Caco-2 (cell line): ENCODE measurements around the gene SLC25A20. TPM values are rescaled to one million over a fixed set of nuclear protein-coding genes. Genes with fewer than 3 reads are reported as not detected.

Experiments used
- BruUV-seq: library from RNA; stranded (reverse); fragments of 400-500 nt; replicated peaks from 2 replicates; lab custom pipeline; 2021; lab: Mats Ljungman, UMichigan
- CTCF ChIA-PET: fragments of 300-600 bp; sonication (Branson Sonifier 250); formaldehyde crosslinking; loops from one replicate; lab custom pipeline; 2022; ENCODE audit warnings: antibody characterized with exemption; lab: Charles Lee
- POLR2A ChIA-PET: fragments of 300-600 bp; sonication (Branson Sonifier 250); formaldehyde crosslinking; loops from one replicate; lab custom pipeline; 2022; ENCODE audit warnings: antibody characterized with exemption; lab: Charles Lee
- DNase-seq, 2 experiments: peaks; one replicate each; pipeline versions ENCODE4 v3.0.0 to v3.0.0-alpha.2; 2020 to 2022
- H3K27me3 ChIP-seq: replicated peaks from 2 replicates; pipeline ENCODE4 v1.6.0; 2011; ENCODE audit warnings: low read length; ENCODE audit not compliant: control insufficient read depth, insufficient read depth
- H3K36me3 ChIP-seq: 2 replicates; pipeline ENCODE4 v1.5.1; 2011; ENCODE audit warnings: low read length; ENCODE audit not compliant: control insufficient read depth, insufficient read depth
- H3K4me1 ChIP-seq: fragments of 250-450 bp; sonication (Bioruptor Pico); 2 replicates; pipeline ENCODE4 v1.5.1; 2020; ENCODE audit warnings: mild to moderate bottlenecking
- H3K4me3 ChIP-seq: 2 replicates; pipeline ENCODE4 v1.5.1; 2011; ENCODE audit warnings: low read depth, mild to moderate bottlenecking, control low read depth, low read length
- H3K9me3 ChIP-seq: fragments of 250-450 bp; sonication (Bioruptor Pico); 2 replicates; pipeline ENCODE4 v1.5.1; 2020; ENCODE audit warnings: mild to moderate bottlenecking, moderate library complexity
- H3K27ac Mint-ChIP-seq: one replicate; pipeline ENCODE4 v1.8.0; 2022; ENCODE audit warnings: mixed read lengths; ENCODE audit not compliant: unreplicated experiment
- H3K27me3 Mint-ChIP-seq: one replicate; pipeline ENCODE4 v1.8.0; 2022; ENCODE audit warnings: mixed read lengths; ENCODE audit not compliant: insufficient read depth, unreplicated experiment
- H3K36me3 Mint-ChIP-seq: one replicate; pipeline ENCODE4 v1.8.0; 2022; ENCODE audit warnings: mild to moderate bottlenecking, mixed read lengths; ENCODE audit not compliant: insufficient read depth, unreplicated experiment
- H3K4me1 Mint-ChIP-seq: one replicate; pipeline ENCODE4 v1.8.0; 2022; ENCODE audit warnings: low read depth, mixed read lengths; ENCODE audit not compliant: unreplicated experiment
- H3K4me3 Mint-ChIP-seq: one replicate; pipeline ENCODE4 v1.8.0; 2022; ENCODE audit warnings: mild to moderate bottlenecking, moderate library complexity, mixed read lengths; ENCODE audit not compliant: unreplicated experiment
- H3K9me3 Mint-ChIP-seq: one replicate; pipeline ENCODE4 v1.8.0; 2022; ENCODE audit warnings: mixed read lengths; ENCODE audit not compliant: unreplicated experiment
- intact Hi-C: fragments of 100-400 bp; cut with micrococcal nuclease; formaldehyde crosslinking; loops from one replicate; pipeline ENCODE4 v1.10.0; 2022; ENCODE audit not compliant: unreplicated experiment
- total RNA-seq: library from RNA; stranded (reverse); gene quantifications from 2 replicates; pipeline ENCODE4 v1.2.3, GENCODE V29; 2022
- TF ChIP-seq, protein P1 (sequence below), 2 experiments: fragments of 200-600 bp in 1 of 2; IDR thresholded peaks; 1 replicate in 1 of 2; 2 replicates in 1 of 2; pipeline versions ENCODE4 v1.5.1 to v1.8.0; 2011 to 2022; ENCODE audit warnings: antibody characterized with exemption in 1 of 2, control low read depth in 1 of 2, inconsistent platforms in 1 of 2, low read depth in 1 of 2, low read length in 1 of 2, mild to moderate bottlenecking in 1 of 2, moderate library complexity in 1 of 2; ENCODE audit not compliant: insufficient read depth in 1 of 2, severe bottlenecking in 1 of 2, unreplicated experiment in 1 of 2

Gene SLC25A20
- total RNA-seq, 1 experiment from 2014 or later = 19.3 TPM

DNA sequence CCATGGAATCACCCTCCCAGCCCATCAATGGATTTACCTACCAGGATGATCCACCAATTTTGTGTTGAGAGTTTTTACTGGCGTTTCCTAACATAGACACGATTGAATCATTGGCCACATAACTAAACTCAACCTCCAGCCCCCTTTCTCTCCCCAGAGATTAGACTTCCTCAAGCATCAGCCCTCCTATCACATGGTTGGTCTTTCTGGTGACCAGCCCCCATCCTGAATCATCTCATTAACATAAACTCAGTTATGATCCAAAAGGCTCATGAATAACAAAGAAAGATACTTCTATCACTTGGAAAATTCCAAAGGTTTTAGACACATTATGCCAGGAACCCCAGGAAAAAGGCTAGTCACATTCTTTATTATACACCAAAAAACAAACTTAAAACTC lies 72.2 kb downstream of the SLC25A20 start:
- H3K27ac Mint-ChIP-seq = no peak overlapping the region
- Histone ChIP-seq H3K4me3 (no peak overlapping the region), H3K9me3 (no peaks in the 10 kb centered on the region), H3K27me3 (no peaks in the 10 kb centered on the region), H3K36me3 (no peaks in the 10 kb centered on the region), H3K4me1 (no peaks in the 10 kb centered on the region)
- TF ChIP-seq, protein P1, sequence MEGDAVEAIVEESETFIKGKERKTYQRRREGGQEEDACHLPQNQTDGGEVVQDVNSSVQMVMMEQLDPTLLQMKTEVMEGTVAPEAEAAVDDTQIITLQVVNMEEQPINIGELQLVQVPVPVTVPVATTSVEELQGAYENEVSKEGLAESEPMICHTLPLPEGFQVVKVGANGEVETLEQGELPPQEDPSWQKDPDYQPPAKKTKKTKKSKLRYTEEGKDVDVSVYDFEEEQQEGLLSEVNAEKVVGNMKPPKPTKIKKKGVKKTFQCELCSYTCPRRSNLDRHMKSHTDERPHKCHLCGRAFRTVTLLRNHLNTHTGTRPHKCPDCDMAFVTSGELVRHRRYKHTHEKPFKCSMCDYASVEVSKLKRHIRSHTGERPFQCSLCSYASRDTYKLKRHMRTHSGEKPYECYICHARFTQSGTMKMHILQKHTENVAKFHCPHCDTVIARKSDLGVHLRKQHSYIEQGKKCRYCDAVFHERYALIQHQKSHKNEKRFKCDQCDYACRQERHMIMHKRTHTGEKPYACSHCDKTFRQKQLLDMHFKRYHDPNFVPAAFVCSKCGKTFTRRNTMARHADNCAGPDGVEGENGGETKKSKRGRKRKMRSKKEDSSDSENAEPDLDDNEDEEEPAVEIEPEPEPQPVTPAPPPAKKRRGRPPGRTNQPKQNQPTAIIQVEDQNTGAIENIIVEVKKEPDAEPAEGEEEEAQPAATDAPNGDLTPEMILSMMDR (IDR thresholded peaks at IDR 0.05; ENCODE audit: insufficient read depth in 1 of 2, low read depth in 1 of 2, low read length in 1 of 2, severe bottlenecking in 1 of 2, unreplicated experiment in 1 of 2) = no peak
- CTCF ChIA-PET = no interaction called here
- BruUV-seq = no TSS peak
- no peak overlapping the region for H3K4me3 Mint-ChIP-seq
- no peaks in the 10 kb centered on the region for H3K36me3 Mint-ChIP-seq
- no peaks in the 10 kb centered on the region for H3K9me3 Mint-ChIP-seq
- H3K4me1 Mint-ChIP-seq = no peaks in the 10 kb centered on the region
- H3K27me3 Mint-ChIP-seq = no peaks in the 10 kb centered on the region
- no peak for DNase-seq
- POLR2A ChIA-PET = no interaction called here
- intact Hi-C loops = no loop called here

DNA sequence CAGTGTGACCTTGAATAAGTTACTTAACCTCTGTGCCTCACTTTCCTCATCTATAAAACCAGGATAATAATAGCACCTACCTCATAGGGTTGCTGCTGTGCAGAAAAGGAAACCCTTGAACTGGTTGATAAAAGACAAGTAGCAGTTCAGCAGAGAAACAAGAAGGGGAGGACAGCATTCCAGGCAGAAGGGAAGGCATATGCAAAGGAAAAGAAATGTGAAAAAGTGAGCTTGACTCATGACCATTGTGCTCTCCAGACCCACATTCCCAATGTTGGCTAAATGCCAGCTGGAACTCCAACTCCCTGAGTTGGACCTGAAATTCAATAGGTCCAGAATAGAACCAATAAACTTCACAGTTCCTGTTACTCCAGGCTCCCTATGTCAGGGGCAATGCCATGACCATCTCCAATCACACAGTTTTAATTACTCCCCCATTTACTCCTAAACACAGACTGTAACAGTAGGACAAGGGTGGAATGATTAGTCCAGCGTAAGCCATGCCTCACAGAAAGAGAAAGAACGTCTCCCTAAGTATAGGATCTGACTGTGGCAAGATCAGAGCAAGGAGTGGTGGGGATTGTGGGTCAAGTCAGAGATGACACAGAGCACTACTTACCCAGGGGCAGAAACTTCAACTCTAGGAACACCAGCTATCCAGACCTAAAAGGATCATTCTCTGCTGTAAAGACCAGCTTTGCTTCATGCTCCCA lies 77.9 kb downstream of the SLC25A20 start:
- no TSS peak for BruUV-seq
- no peak for DNase-seq
- POLR2A ChIA-PET = no interaction called here

DNA sequence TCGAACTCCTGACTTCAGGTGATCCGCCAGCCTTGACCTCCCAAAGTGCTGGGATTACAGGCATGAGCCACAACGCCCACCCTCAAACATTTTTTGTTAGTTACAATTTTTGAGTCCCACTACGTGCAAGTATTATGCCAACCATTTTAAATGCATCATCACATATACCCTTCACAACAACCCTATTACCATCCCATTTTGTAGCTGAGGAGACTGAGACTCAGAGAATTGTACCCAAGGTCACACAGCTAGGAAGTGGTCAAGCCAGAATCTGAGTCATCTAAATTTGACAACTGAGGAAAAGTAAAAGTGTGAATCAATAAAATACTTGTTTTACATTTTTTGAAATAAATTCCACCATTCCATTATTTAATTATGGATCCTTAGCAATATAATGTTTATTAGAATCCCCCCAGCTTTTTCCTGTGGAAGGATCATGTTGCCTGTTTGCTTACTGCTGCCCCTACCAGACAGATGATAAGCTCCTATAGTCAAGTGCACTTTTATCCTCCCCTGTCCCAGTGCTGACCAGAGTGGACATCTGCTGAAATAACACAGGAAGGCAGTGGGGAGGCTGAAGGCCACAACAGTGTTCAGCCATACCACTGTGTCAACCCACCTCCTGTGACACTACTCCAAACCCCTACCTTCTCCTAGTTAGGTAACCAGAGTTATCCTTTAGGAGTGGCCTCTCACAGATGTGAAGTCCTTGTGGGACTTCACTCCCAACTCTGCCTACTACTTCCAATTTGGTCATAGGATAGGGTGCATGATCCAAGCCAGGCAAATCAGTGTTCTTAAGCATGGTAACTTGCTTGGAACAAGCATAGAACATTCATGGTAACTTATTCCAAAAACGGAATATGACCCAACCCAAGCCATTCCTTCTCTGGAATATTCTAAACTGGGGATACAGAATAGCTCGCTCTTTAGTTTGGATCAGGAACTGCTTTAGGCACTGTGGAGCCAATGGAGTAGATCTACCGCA lies 79.2 kb downstream of the SLC25A20 start:
- Mint-ChIP-seq H3K27me3 (no peaks in the 10 kb centered on the region), H3K9me3 (no peaks in the 10 kb centered on the region), H3K36me3 (no peaks in the 10 kb centered on the region), H3K4me1 (no peaks in the 10 kb centered on the region), H3K4me3 (no peak overlapping the region), H3K27ac (no peak overlapping the region)
- no peaks in the 10 kb centered on the region for H3K9me3 ChIP-seq
- H3K27me3 ChIP-seq = no peaks in the 10 kb centered on the region
- no TSS peak for BruUV-seq
- intact Hi-C loops = no loop called here
- H3K4me1 ChIP-seq = no peaks in the 10 kb centered on the region
- no peaks in the 10 kb centered on the region for H3K36me3 ChIP-seq
- no peak for DNase-seq
- ChIA-PET POLR2A (no interaction called here), CTCF (no interaction called here)
- TF ChIP-seq, protein P1 (IDR thresholded peaks at IDR 0.05; ENCODE audit: insufficient read depth in 1 of 2, low read depth in 1 of 2, low read length in 1 of 2, severe bottlenecking in 1 of 2, unreplicated experiment in 1 of 2) = no peak
- H3K4me3 ChIP-seq = no peak overlapping the region

More for the DNA sequence above, 77.9 kb downstream of the SLC25A20 start:
- Histone ChIP-seq H3K36me3 (no peaks in the 10 kb centered on the region), H3K4me3 (no peak overlapping the region), H3K27me3 (no peaks in the 10 kb centered on the region), H3K4me1 (no peaks in the 10 kb centered on the region), H3K9me3 (no peaks in the 10 kb centered on the region)
- Mint-ChIP-seq H3K27ac (no peak overlapping the region), H3K9me3 (no peaks in the 10 kb centered on the region), H3K27me3 (no peaks in the 10 kb centered on the region), H3K4me1 (no peaks in the 10 kb centered on the region), H3K36me3 (no peaks in the 10 kb centered on the region), H3K4me3 (no peak overlapping the region)
- TF ChIP-seq, protein P1 (IDR thresholded peaks at IDR 0.05; ENCODE audit: insufficient read depth in 1 of 2, low read depth in 1 of 2, low read length in 1 of 2, severe bottlenecking in 1 of 2, unreplicated experiment in 1 of 2) = no peak
- CTCF ChIA-PET = no interaction called here
- intact Hi-C loops = no loop called here
